ENCODE data around the gene MARCKSL1. TPM values are rescaled to one million over a fixed set of nuclear protein-coding genes. Genes with fewer than 3 reads are reported as not detected.

MARCKSL1 gene
- total RNA-seq, 1 experiment from 2014 or later = 457 TPM

DNA sequence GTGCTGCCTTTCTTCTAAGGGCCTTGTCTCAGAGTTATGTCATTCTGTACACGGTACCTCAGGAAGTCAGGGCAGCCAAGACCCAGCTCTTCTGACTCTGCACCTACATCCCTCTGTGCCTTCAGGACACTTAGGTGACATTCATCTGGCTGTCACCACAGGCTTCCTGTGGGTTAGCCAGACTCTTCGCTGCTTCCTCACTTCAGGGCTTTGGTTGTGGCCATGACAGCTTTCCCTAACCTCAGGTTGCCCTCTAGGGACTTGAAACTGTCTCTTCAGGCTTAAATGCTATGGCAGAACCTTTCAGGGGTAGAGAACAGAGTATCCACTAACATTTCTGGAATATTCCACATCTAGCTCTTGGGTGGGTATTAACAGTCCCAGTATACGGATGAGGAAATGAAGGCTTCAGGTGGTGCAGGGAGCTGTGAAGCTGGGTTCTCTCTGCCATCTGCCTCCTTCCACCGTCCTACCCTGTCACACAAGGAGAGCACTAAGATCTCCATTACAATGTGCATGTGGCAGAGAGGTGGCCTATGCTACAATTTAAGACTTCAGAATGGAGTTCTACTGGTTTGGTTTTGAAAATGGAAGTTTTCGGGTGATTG lies 36.2 kb upstream of the MARCKSL1 start:
- Histone ChIP-seq H3T11ph (ENCODE audit: low read length) (no peak overlapping the region), H2BK120ac (ENCODE audit: low read depth, low read length, poor library complexity, severe bottlenecking) (no peak overlapping the region), H4K91ac (ENCODE audit: insufficient read length, low read depth, low read length) (no peak overlapping the region), H3K56ac (ENCODE audit: insufficient read length, low read depth, low read length) (no peak overlapping the region), H3K27me3 (ENCODE audit: insufficient read depth, low read length) (no peaks in the 10 kb centered on the region), H3K9me3 (ENCODE audit: control insufficient read depth, low read depth, low read length) (no peaks in the 10 kb centered on the region), H3K79me2 (ENCODE audit: insufficient read depth, low read length) (no peaks in the 10 kb centered on the region), H3K18ac (ENCODE audit: insufficient read length, low read depth, low read length) (no peak overlapping the region), H3K9ac (ENCODE audit: extremely low read depth, insufficient read length, low read length) (no peak overlapping the region), H3K79me1 (ENCODE audit: insufficient read depth, low read depth, low read length, poor library complexity, severe bottlenecking) (no peaks in the 10 kb centered on the region), H2BK15ac (ENCODE audit: low read depth, low read length) (no peak overlapping the region), H2BK20ac (ENCODE audit: low read depth, low read length, poor library complexity, severe bottlenecking) (no peak overlapping the region), H2BK12ac (ENCODE audit: insufficient read length, low read depth, low read length) (no peak overlapping the region), H3K27ac (ENCODE audit: insufficient read length, low read depth, low read length) (no peak overlapping the region), H4K8ac (replicated peaks; ENCODE audit: insufficient read length, low read depth, low read length) (no peak overlapping the region), H4K5ac (ENCODE audit: insufficient read length, low read depth, low read length) (no peak overlapping the region), H4K20me1 (ENCODE audit: control insufficient read depth, insufficient read depth, insufficient read length) (no peaks in the 10 kb centered on the region), H2AK5ac (ENCODE audit: insufficient read length, low read length) (no peak overlapping the region), H3K14ac (ENCODE audit: insufficient read depth, low read length) (no peak overlapping the region), H3K4me1 (ENCODE audit: insufficient read depth, low read length) (no peaks in the 10 kb centered on the region), H2BK5ac (ENCODE audit: insufficient read length, low read length) (no peak overlapping the region), H3K4ac (ENCODE audit: low read depth, low read length) (no peak overlapping the region), H3K23me2 (ENCODE audit: insufficient read length, low read depth, low read length, poor library complexity, severe bottlenecking) (no peaks in the 10 kb centered on the region), H3K4me2 (ENCODE audit: insufficient read depth, insufficient read length, low read length) (no peak overlapping the region), H3K23ac (ENCODE audit: insufficient read length, low read depth, low read length) (no peak overlapping the region), H2AFZ (ENCODE audit: low read length) (no peak overlapping the region)
- H3K4me3 Mint-ChIP-seq = no peak overlapping the region
- no peak for DNase-seq
- H3K4me1 Mint-ChIP-seq = no peaks in the 10 kb centered on the region
- H3K36me3 Mint-ChIP-seq (ENCODE audit: insufficient read depth in 1 of 3, low read depth in 3 of 3) = peaks cover 17 to 77% (median 71%) of the 10 kb centered on the region in 3 experiments; a peak in 6 of 7 replicates
- H3K9me3 Mint-ChIP-seq = no peaks in the 10 kb centered on the region
- WGBS (ENCODE audit: extremely low coverage, insufficient read length, low lambda C conversion rate) = no CpG with 5 or more reads among the region's 5 CpGs
- H3K27me3 Mint-ChIP-seq (ENCODE audit: low read depth) = no peaks in the 10 kb centered on the region
- no peak overlapping the region for H3K27ac Mint-ChIP-seq
- TF ChIP-seq, protein P1, sequence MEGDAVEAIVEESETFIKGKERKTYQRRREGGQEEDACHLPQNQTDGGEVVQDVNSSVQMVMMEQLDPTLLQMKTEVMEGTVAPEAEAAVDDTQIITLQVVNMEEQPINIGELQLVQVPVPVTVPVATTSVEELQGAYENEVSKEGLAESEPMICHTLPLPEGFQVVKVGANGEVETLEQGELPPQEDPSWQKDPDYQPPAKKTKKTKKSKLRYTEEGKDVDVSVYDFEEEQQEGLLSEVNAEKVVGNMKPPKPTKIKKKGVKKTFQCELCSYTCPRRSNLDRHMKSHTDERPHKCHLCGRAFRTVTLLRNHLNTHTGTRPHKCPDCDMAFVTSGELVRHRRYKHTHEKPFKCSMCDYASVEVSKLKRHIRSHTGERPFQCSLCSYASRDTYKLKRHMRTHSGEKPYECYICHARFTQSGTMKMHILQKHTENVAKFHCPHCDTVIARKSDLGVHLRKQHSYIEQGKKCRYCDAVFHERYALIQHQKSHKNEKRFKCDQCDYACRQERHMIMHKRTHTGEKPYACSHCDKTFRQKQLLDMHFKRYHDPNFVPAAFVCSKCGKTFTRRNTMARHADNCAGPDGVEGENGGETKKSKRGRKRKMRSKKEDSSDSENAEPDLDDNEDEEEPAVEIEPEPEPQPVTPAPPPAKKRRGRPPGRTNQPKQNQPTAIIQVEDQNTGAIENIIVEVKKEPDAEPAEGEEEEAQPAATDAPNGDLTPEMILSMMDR (conservative IDR thresholded peaks at IDR 0.05) = peak; percentile 18; the same call in 2 of the 3 replicates

Data from H9 (cell line).